OCI-LY7 (cell line): Measurements from ENCODE around the gene PPP3CA. TPM values are rescaled to one million over a fixed set of nuclear protein-coding genes. Genes with fewer than 3 reads are reported as not detected.

Source experiments
- BruUV-seq: library from RNA; stranded (reverse); fragments of 400-500 nt; replicated peaks from 2 replicates; lab custom pipeline; 2021; lab: Mats Ljungman, UMichigan
- CTCF ChIA-PET: fragments of 300-600 bp; sonication (Branson Sonifier 250); formaldehyde crosslinking; loops from one replicate; lab custom pipeline; 2022; ENCODE audit warnings: antibody characterized with exemption; ENCODE audit not compliant: unreplicated experiment; lab: Charles Lee
- POLR2A ChIA-PET: fragments of 300-600 bp; sonication (Branson Sonifier 250); formaldehyde crosslinking; loops from one replicate; lab custom pipeline; 2022; ENCODE audit warnings: antibody characterized with exemption; lab: Charles Lee
- DNase-seq: peaks from one replicate; pipeline ENCODE4 v3.0.0-alpha.2; 2015; ENCODE audit warnings: low spot score
- H2AFZ ChIP-seq: fragments of 200-600 bp; sonication (generic), shearing (Covaris generic); 2 replicates; pipeline ENCODE4 v1.6.1; 2014; ENCODE audit warnings: mild to moderate bottlenecking, antibody characterized with exemption, low read length, moderate library complexity
- H3K27ac ChIP-seq: fragments of 200-600 bp; sonication (generic); 2 replicates; pipeline ENCODE4 v1.5.1; 2014; ENCODE audit warnings: mixed run types, low read depth, mild to moderate bottlenecking, moderate library complexity, low read length, inconsistent platforms; ENCODE audit not compliant: poor library complexity, severe bottlenecking
- H3K36me3 ChIP-seq: fragments of 200-600 bp; sonication (generic); 2 replicates; pipeline ENCODE4 v1.6.1; 2014; ENCODE audit warnings: mild to moderate bottlenecking, antibody characterized with exemption, low read length, moderate library complexity, mixed read lengths; ENCODE audit not compliant: insufficient read depth
- H3K4me1 ChIP-seq: fragments of 200-600 bp; sonication (generic); 2 replicates; pipeline ENCODE4 v1.5.1; 2014; ENCODE audit warnings: mild to moderate bottlenecking, low read length; ENCODE audit not compliant: insufficient read depth, poor library complexity, severe bottlenecking
- H3K4me2 ChIP-seq: fragments of 200-600 bp; sonication (generic); 2 replicates; pipeline ENCODE4 v1.6.1; 2014; ENCODE audit warnings: mild to moderate bottlenecking, low read length
- H3K4me3 ChIP-seq: fragments of 200-600 bp; sonication (generic); 2 replicates; pipeline ENCODE4 v1.5.1; 2014; ENCODE audit warnings: mild to moderate bottlenecking, low read depth, low read length; ENCODE audit not compliant: poor library complexity, severe bottlenecking
- H3K79me2 ChIP-seq: fragments of 200-600 bp; sonication (generic); 2 replicates; pipeline ENCODE4 v1.6.1; 2016; ENCODE audit warnings: low read depth, mild to moderate bottlenecking, low read length, moderate library complexity, mixed read lengths; ENCODE audit not compliant: insufficient read depth
- H3K9me2 ChIP-seq: fragments of 200-600 bp; sonication (generic); 2 replicates; pipeline ENCODE4 v1.6.1; 2016; ENCODE audit warnings: mild to moderate bottlenecking, low read length, mixed read lengths; ENCODE audit not compliant: insufficient read depth
- H3K9me3 ChIP-seq: fragments of 200-600 bp; sonication (generic); 2 replicates; pipeline ENCODE4 v1.6.1; 2014; ENCODE audit warnings: mild to moderate bottlenecking, mixed run types, low read length, mixed read lengths
- H4K20me1 ChIP-seq: fragments of 200-600 bp; sonication (generic); 2 replicates; pipeline ENCODE4 v1.6.1; 2014; ENCODE audit warnings: mild to moderate bottlenecking, antibody characterized with exemption, low read length, moderate library complexity, mixed read lengths; ENCODE audit not compliant: insufficient read depth
- EZH2phosphoT487 ChIP-seq: fragments of 200-600 bp; sonication (generic); IDR thresholded peaks from 2 replicates; pipeline ENCODE4 v1.6.1; 2018; ENCODE audit warnings: low read depth, borderline replicate concordance, mild to moderate bottlenecking, mixed run types, antibody characterized with exemption, low read length, moderate library complexity, mixed read lengths
- intact Hi-C: fragments of 100-400 bp; cut with micrococcal nuclease; formaldehyde crosslinking; loops from one replicate; pipeline ENCODE4 v1.10.0; 2022; ENCODE audit not compliant: unreplicated experiment
- total RNA-seq, 2 experiments: library from RNA; depleted of rRNA in 1 of 2; stranded (reverse); fragments of >200 nt in 1 of 2; shearing (Covaris generic) in 1 of 2; gene quantifications; 2 replicates each; pipeline ENCODE4 v1.2.3, GENCODE V29; 2014 to 2022
- TF ChIP-seq, protein P1 (sequence below): fragments of 200-600 bp; sonication (generic); conservative IDR thresholded peaks from 2 replicates; pipeline ENCODE4 v1.5.1; 2014; ENCODE audit warnings: mild to moderate bottlenecking, antibody characterized with exemption, low read length, moderate library complexity, mixed read lengths

Gene PPP3CA
- total RNA-seq, 2 experiments from 2014 or later: 9.2 to 13.6 TPM

- Histone ChIP-seq H4K20me1 (peaks cover 7% of the 10 kb centered on the region; the same call in 1 of the 2 replicates), H3K4me1 (no peaks in the 10 kb centered on the region), H3K4me3 (no peak overlapping the region), H3K4me2 (no peak overlapping the region), H3K79me2 (no peaks in the 10 kb centered on the region), H3K27ac (no peak overlapping the region), H3K9me3 (no peaks in the 10 kb centered on the region), H3K9me2 (no peaks in the 10 kb centered on the region), H2AFZ (no peak overlapping the region), H3K36me3 (no peaks in the 10 kb centered on the region)
- intact Hi-C loops: no loop called here
- no peak for DNase-seq
- ChIA-PET POLR2A (no interaction called here), CTCF (no interaction called here)
- TF ChIP-seq, protein P1, sequence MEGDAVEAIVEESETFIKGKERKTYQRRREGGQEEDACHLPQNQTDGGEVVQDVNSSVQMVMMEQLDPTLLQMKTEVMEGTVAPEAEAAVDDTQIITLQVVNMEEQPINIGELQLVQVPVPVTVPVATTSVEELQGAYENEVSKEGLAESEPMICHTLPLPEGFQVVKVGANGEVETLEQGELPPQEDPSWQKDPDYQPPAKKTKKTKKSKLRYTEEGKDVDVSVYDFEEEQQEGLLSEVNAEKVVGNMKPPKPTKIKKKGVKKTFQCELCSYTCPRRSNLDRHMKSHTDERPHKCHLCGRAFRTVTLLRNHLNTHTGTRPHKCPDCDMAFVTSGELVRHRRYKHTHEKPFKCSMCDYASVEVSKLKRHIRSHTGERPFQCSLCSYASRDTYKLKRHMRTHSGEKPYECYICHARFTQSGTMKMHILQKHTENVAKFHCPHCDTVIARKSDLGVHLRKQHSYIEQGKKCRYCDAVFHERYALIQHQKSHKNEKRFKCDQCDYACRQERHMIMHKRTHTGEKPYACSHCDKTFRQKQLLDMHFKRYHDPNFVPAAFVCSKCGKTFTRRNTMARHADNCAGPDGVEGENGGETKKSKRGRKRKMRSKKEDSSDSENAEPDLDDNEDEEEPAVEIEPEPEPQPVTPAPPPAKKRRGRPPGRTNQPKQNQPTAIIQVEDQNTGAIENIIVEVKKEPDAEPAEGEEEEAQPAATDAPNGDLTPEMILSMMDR: no peak
- TF ChIP-seq EZH2phosphoT487: no peak
- BruUV-seq: no TSS peak
Measured at GRCh38 chr4:101256222-101256621, 91.1 kb downstream of the PPP3CA start.

DNA sequence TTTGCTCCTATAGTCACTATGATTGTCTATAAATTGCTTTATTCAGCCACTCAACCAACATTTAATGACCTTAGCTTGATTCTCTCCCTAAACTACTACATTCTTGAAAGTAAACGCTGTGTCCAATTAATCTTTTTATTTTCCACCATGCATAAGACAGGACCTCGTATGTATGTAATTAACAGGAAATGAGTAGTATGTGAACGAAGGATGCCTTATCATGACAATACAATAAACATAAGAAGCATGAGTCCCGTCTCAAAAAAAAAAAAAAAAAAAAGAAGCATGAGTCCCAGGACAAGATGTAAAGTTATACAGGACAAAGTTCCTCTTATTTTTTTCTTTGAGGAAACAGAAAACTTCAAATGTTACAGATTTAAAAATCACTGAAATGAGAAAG lies 92.5 kb downstream of the PPP3CA start:
- ChIA-PET CTCF (no interaction called here), POLR2A (no interaction called here)
- H3K4me2 ChIP-seq: no peak overlapping the region
- no peaks in the 10 kb centered on the region for H3K36me3 ChIP-seq
- H3K9me3 ChIP-seq: no peaks in the 10 kb centered on the region
- no peaks in the 10 kb centered on the region for H3K79me2 ChIP-seq
- no TSS peak for BruUV-seq
- no peaks in the 10 kb centered on the region for H3K9me2 ChIP-seq
- intact Hi-C loops: no loop called here
- H4K20me1 ChIP-seq: peaks cover 7% of the 10 kb centered on the region; the same call in 1 of the 2 replicates
- no peak for DNase-seq
- no peak overlapping the region for H3K4me3 ChIP-seq
- TF ChIP-seq EZH2phosphoT487: no peak
- TF ChIP-seq, protein P1: no peak
- H3K4me1 ChIP-seq: no peaks in the 10 kb centered on the region
- H3K27ac ChIP-seq: no peak overlapping the region
- H2AFZ ChIP-seq: no peak overlapping the region

DNA sequence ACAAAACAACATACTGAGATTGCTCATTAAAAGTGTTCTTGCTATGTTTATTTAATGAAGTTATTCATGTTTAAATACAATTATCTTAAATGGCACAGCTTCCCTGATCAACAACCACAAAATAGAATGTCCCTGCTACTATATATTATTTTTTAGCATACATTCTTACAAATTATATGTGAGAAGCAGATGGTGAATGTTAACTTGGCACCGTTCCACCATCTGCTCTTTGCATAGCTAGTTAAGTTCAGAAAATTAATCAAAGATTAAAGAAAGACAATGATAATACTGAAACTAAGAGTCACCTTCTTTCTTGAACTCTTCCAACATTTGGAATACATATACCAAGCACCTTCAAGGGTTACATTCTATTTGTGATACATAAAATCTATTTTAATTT lies 94.2 kb downstream of the PPP3CA start:
- CTCF ChIA-PET: no interaction called here
- intact Hi-C loops: no loop called here

More for the DNA sequence above, 94.2 kb downstream of the PPP3CA start:
- no peak for DNase-seq
- Histone ChIP-seq H3K4me2 (no peak overlapping the region), H3K4me3 (no peak overlapping the region), H3K9me3 (no peaks in the 10 kb centered on the region), H3K36me3 (no peaks in the 10 kb centered on the region), H3K9me2 (no peaks in the 10 kb centered on the region), H3K79me2 (no peaks in the 10 kb centered on the region), H3K27ac (no peak overlapping the region), H3K4me1 (no peaks in the 10 kb centered on the region), H4K20me1 (peaks cover 7% of the 10 kb centered on the region; the same call in 1 of the 2 replicates), H2AFZ (no peak overlapping the region)
- POLR2A ChIA-PET: interaction anchor here (0.7 kb wide), 1 partner anchor 109 kb away, joined by 3 read pairs; no protein-coding TSS in a partner anchor
- TF ChIP-seq, protein P1: no peak
- TF ChIP-seq EZH2phosphoT487: no peak
- no TSS peak for BruUV-seq
